Neural crest cell (in vitro differentiated cells): ENCODE results near the gene SYNE4. TPM values are rescaled to one million over a fixed set of nuclear protein-coding genes. Genes with fewer than 3 reads are reported as not detected.

Experiments used
- DNase-seq: peaks from one replicate; pipeline ENCODE4 v3.0.0; 2021; ENCODE audit warnings: low read depth, mixed read lengths, low spot score
- H3K27ac Mint-ChIP-seq: one replicate; pipeline ENCODE4 v1.8.0; 2021; ENCODE audit warnings: mild to moderate bottlenecking, mixed read lengths; ENCODE audit not compliant: unreplicated experiment
- H3K27me3 Mint-ChIP-seq: 2 replicates; pipeline ENCODE4 v1.8.0; 2021; ENCODE audit warnings: low read depth, mild to moderate bottlenecking, mixed read lengths
- H3K36me3 Mint-ChIP-seq: 2 replicates; pipeline ENCODE4 v1.8.0; 2021; ENCODE audit warnings: low read depth, mild to moderate bottlenecking, mixed read lengths
- H3K4me1 Mint-ChIP-seq: 2 replicates; pipeline ENCODE4 v1.8.0; 2021; ENCODE audit warnings: mixed read lengths
- H3K4me3 Mint-ChIP-seq: one replicate; pipeline ENCODE4 v1.8.0; 2021; ENCODE audit warnings: mild to moderate bottlenecking, mixed read lengths
- H3K9me3 Mint-ChIP-seq: 2 replicates; pipeline ENCODE4 v1.8.0; 2021; ENCODE audit warnings: mixed read lengths
- CTCF ChIP-seq: fragments of 200-600 bp; sonication (generic); conservative IDR thresholded peaks from 2 replicates; pipeline ENCODE4 v1.5.0; 2021; ENCODE audit warnings: antibody characterized with exemption, mild to moderate bottlenecking
- long read RNA-seq: library from polyadenylated mRNA; unstranded; transcript quantifications from one replicate; pipeline ENCODE4 v2.0.0, GENCODE V29; 2020
- total RNA-seq: library from RNA; stranded (reverse); gene quantifications from 2 replicates; pipeline ENCODE4 v1.2.1, GENCODE V29; 2021

The SYNE4 gene
- total RNA-seq = 0.30 and 0.54 TPM in 2 replicates
- long read RNA-seq = 0 reads

DNA sequence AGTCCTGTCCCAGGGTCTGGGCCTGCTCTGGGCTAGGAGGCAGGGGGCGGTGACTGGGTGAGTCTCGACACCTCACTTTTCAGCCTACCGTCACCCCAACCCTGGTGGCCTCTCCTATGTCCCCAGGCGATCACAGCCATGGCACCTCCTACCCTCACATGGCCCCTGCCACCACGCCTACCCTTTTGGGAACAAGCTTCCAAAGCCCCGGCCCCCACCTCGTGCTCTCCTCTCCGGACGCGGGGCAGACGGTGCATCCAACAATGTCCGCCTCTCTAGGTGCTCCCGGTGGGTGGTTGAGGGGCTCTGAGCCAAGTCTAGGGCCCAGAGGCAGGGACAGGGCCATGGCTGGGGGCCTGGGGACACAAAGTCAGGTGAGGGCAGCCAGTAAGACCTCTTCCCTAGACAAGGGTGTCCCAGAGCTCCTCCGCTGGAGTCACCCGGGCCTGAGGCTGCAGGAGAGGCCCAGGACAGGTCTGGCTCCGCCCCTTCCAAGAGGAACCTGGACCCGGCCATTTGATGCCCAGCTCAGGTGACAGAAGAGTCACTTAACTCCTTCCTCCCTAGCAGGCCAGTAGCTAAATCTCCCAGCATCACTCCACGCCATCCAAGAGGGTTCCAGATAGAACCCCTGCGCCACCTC, at the start of gene SYNE4:
TSS of gene SYNE4 (minus strand) at position 478 of the 643 bp plus-strand sequence. CDS start at position 346, 132 bp downstream.
- TF ChIP-seq CTCF = no peak
- Mint-ChIP-seq H3K36me3 (no peaks in the 10 kb centered on the region), H3K4me1 (peaks cover 18% of the 10 kb centered on the region), H3K27me3 (peaks cover 8% of the 10 kb centered on the region), H3K4me3 (peak within 1 kb of the TSS; percentile 79), H3K9me3 (no peaks in the 10 kb centered on the region), H3K27ac (peak within 1 kb of the TSS; percentile 45)
- no peak for DNase-seq

DNA sequence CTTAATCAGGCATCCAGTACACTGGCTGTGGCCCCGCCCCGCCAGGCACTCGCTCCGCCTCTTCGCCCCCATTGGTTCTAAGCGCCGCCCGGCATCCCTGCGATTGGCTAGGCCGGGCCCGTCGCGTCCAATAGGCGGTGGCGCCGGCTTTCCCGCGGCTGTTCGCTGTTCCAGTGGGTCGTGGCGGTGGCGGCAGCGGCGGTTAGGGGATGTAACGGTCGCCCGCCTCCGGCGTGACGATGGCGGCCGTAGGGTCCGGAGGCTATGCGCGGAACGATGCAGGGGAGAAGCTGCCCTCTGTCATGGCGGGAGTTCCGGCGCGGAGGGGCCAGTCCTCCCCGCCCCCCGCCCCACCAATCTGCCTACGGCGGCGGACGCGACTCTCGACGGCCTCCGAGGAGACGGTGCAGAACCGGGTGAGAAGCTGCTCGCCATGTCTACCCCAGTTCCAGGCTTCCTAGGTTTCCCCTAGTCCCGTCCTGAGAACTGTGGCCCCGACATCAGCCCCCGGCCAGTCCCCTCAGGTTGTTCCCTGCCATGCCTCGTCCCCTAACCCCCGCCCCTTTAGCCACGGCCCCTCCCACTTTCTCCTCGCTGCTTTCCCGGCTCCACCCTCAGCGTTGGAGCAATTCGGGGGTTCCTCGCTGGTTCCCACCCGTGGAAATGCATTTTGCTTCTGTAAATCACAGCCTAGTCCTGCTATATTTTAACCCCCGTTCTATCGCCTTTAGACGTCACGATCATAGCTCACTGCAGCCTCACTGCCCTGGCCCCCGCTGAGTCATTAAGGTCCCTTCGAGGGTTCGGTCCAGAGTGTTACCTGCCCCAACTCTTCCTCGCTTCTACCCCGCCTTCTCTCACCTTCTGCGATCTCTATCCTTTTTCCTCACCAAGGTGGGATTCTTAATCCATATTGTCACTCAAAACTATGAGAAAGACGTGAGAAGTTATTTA, 46.4 kb upstream of the SYNE4 start, which contains the start of gene WDR62:
TSS of gene WDR62 (plus strand) at position 165 of the 954 bp plus-strand sequence. CDS start at position 240, 75 bp downstream.
- peak; percentile 90 for DNase-seq
- peaks cover under 1% of the 10 kb centered on the region for H3K36me3 Mint-ChIP-seq
- H3K27ac Mint-ChIP-seq = peak within 1 kb of the TSS; percentile 100
- peak within 1 kb of the TSS; percentile 96 for H3K4me3 Mint-ChIP-seq
- peaks cover 39% of the 10 kb centered on the region for H3K4me1 Mint-ChIP-seq
- no peaks in the 10 kb centered on the region for H3K9me3 Mint-ChIP-seq
- H3K27me3 Mint-ChIP-seq = no peaks in the 10 kb centered on the region
- TF ChIP-seq CTCF = peak; percentile 4

DNA sequence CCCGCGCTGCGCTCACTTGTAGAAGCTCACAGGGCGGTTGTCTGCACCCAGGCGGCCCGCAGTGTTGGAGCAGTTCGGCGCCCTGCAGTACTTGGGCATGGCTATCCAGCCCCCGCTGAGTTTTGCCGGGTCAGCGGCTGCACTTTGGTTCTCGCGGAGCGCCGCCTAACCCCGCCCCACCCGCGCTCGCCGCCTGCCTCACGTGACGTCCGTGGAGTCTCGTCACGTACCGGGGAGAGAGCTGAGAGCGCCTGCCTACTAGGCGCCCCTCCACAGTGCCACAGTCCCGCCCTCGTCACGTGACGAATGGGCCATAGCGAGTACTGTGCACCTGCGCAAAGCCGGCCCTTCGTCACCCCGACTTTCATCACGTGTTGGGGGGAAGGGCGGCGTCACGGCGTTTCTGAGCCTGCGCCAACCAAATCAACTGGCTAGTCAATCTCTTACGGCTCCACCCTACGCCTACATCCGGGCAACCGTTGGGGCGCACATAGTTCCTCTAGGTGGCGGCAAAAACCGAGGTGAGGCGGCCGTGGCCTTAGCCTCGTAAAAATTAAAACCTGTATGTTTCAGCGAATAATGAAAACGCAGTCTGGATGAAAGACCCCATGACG, 45.6 kb upstream of the SYNE4 start, which contains the start of gene THAP8:
TSS of gene THAP8 (minus strand) at position 167 of the 614 bp plus-strand sequence. CDS start at position 99, 68 bp downstream.
- peak; percentile 57 for TF ChIP-seq CTCF
- Mint-ChIP-seq H3K9me3 (no peaks in the 10 kb centered on the region), H3K4me1 (peaks cover 39% of the 10 kb centered on the region), H3K36me3 (no peaks in the 10 kb centered on the region), H3K27me3 (no peaks in the 10 kb centered on the region), H3K4me3 (peak within 1 kb of the TSS; percentile 96), H3K27ac (peak within 1 kb of the TSS; percentile 100)
- DNase-seq = peak; percentile 98

GRCh38 chr19:36051637-36052036, 43.0 kb upstream of the SYNE4 start:
- H3K4me1 Mint-ChIP-seq = peaks cover 36% of the 10 kb centered on the region
- TF ChIP-seq CTCF = no peak
- no peak for DNase-seq
- H3K4me3 Mint-ChIP-seq = peak overlapping the region; percentile 72
- H3K9me3 Mint-ChIP-seq = no peaks in the 10 kb centered on the region
- peak overlapping the region; percentile 24 for H3K27ac Mint-ChIP-seq
- H3K36me3 Mint-ChIP-seq = no peaks in the 10 kb centered on the region
- no peaks in the 10 kb centered on the region for H3K27me3 Mint-ChIP-seq

GRCh38 chr19:36051236-36051635, 42.6 kb upstream of the SYNE4 start:
- no peaks in the 10 kb centered on the region for H3K27me3 Mint-ChIP-seq
- H3K4me3 Mint-ChIP-seq = peak overlapping the region; percentile 72
- TF ChIP-seq CTCF = no peak
- H3K9me3 Mint-ChIP-seq = no peaks in the 10 kb centered on the region
- H3K27ac Mint-ChIP-seq = peak overlapping the region; percentile 24
- peaks cover under 1% of the 10 kb centered on the region for H3K36me3 Mint-ChIP-seq
- DNase-seq = no peak
- H3K4me1 Mint-ChIP-seq = peaks cover 32% of the 10 kb centered on the region
